Stimulated activated memory B cell treated with anti-CD40 and anti-IgM and Interleukin-4, amounts not matched to agents 10 μg/mL and 1 μg/mL and 100 μg/mL, for 72 hours (primary cell): ENCODE data around the gene SGCG.
"Not testable (repeated sequence)": the region's sequence is repeated elsewhere in the genome, so short reads cannot be mapped to it uniquely, and the experiment has no call there.

Experiments
- ATAC-seq: fragments of 150-1000 bp; cut with Tn5 transposase; 2 replicates; pipeline ENCODE4 v1.10.0; 2021
- H3K27ac Mint-ChIP-seq: one replicate; pipeline ENCODE4 v1.8.0; 2022; ENCODE audit warnings: mild to moderate bottlenecking, mixed read lengths
- H3K27me3 Mint-ChIP-seq: one replicate; pipeline ENCODE4 v1.8.0; 2022; ENCODE audit warnings: mixed read lengths
- H3K36me3 Mint-ChIP-seq: one replicate; pipeline ENCODE4 v1.8.0; 2022; ENCODE audit warnings: mixed read lengths
- H3K4me1 Mint-ChIP-seq: one replicate; pipeline ENCODE4 v1.8.0; 2022; ENCODE audit warnings: mixed read lengths
- H3K4me3 Mint-ChIP-seq: one replicate; pipeline ENCODE4 v1.8.0; 2022; ENCODE audit warnings: mild to moderate bottlenecking, moderate library complexity, mixed read lengths
- H3K9me3 Mint-ChIP-seq: one replicate; pipeline ENCODE4 v1.8.0; 2022; ENCODE audit warnings: mixed read lengths

The SGCG gene

DNA sequence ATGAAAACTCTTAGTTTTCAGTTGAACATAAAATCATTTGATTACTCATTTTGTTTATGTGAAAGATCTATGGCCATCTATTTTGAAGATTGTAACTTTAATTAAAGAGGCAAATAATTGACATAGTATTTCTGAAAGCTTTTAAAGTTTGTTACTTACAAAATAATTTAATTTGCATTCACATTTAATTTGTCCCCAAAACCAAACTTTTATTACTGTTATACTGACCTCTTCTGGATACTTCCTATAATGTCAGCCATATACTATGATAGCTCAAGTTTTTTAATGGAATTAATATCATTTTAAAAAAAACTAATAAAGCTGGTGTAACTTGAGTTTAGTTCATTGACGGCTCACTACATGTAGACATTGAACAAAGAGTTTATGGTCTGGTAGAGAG is 4.9 kb upstream of the SGCG start:
- Mint-ChIP-seq H3K4me1 (no peaks in the 10 kb centered on the region), H3K9me3 (peaks cover 7% of the 10 kb centered on the region), H3K27ac (no peak overlapping the region), H3K36me3 (no peaks in the 10 kb centered on the region), H3K4me3 (no peak overlapping the region), H3K27me3 (no peaks in the 10 kb centered on the region)
- no peak for ATAC-seq

DNA sequence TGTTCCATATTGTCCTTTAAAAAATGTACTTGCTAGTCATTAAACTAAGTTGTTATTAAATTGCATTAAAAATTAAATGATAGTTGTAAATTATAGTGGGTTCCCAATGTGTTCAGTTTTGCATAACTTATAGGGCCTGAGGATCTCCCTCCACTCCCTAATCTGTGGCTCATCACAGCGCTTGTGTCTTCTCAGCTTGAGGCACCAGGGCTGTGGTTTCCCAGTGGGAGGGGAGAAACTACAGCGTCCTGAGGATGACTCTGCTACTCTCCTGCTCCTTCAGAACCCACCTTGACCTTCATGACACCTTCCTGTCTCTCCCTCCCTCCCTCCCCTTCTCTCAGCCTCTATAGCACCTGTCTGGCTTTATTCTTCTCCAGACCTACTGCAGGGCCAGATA is 1.4 kb downstream of the SGCG start:
- no peaks in the 10 kb centered on the region for H3K36me3 Mint-ChIP-seq
- H3K4me3 Mint-ChIP-seq, result no peak overlapping the region
- H3K27ac Mint-ChIP-seq, result no peak overlapping the region
- H3K9me3 Mint-ChIP-seq, result peaks cover under 1% of the 10 kb centered on the region
- H3K4me1 Mint-ChIP-seq, result no peaks in the 10 kb centered on the region
- H3K27me3 Mint-ChIP-seq, result no peaks in the 10 kb centered on the region
- ATAC-seq, result no peak

DNA sequence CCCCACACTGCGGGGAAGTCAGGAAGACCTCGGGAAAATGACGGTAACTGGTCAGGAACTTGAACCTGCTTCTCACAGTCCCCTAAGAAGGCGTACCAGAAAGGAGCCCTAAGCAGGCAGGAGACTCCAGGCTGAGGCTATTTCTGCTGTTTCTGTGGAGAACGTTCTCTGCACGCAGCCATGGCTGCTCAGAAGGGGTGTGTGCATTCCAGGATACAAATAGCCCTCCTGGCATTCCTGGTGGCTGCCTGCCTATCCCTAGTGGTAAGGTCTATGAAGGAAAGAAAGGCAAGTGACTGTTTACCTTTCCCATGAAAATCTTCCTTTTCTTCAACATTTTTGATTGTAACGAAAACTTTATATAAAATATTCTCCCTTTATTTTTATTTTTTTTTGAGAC is 2.5 kb downstream of the SGCG start:
- no peak overlapping the region for H3K27ac Mint-ChIP-seq
- H3K9me3 Mint-ChIP-seq, result no peaks in the 10 kb centered on the region
- H3K36me3 Mint-ChIP-seq, result no peaks in the 10 kb centered on the region
- no peak overlapping the region for H3K4me3 Mint-ChIP-seq
- H3K4me1 Mint-ChIP-seq, result no peaks in the 10 kb centered on the region
- H3K27me3 Mint-ChIP-seq, result no peaks in the 10 kb centered on the region
- ATAC-seq, result no peak

DNA sequence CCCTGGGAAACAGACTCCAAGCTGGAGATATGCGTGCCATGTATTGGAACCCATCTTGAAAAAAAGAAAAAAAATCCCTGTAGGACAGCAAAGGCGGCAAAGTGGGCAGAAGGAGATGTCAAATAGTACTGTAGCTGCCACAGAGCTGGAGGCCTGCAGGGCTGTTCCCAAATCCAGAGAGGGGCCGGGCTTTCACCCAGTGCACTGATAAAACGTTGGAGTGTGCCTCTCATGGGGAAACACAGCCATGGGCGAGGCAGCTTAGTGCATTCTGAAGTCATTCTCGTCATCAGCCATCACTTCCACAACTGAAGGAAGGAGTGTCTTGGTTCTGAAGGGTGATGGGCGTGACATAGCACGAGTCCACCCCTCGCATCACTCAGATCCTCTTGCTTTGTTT is 4.8 kb downstream of the SGCG start:
- H3K4me1 Mint-ChIP-seq, result no peaks in the 10 kb centered on the region
- no peak overlapping the region for H3K4me3 Mint-ChIP-seq
- H3K9me3 Mint-ChIP-seq, result no peaks in the 10 kb centered on the region
- no peaks in the 10 kb centered on the region for H3K27me3 Mint-ChIP-seq
- H3K36me3 Mint-ChIP-seq, result no peaks in the 10 kb centered on the region
- ATAC-seq, result no peak
- no peak overlapping the region for H3K27ac Mint-ChIP-seq

DNA sequence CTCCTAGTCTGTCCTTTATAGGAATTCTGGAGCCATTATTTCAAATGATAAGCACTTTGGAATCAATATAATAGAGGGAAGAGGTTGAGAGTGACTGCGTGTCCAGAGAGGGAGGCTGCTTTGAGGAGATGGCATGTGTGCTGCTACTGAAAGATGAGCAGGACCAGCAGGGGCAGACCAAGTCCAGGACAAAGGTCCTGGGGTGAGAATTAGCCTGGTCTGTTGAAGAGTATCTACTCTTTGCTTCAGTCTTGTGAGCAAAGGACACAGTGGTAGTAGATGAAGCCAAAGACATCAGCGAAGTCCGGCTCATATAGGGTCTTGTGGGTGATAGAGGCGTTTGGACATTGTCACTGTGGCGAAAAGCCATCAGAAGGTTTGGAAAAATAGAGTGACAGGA is 21.1 kb downstream of the SGCG start:
- ATAC-seq, result no peak
- H3K27me3 Mint-ChIP-seq, result peaks cover 35% of the 10 kb centered on the region
- H3K4me1 Mint-ChIP-seq, result no peaks in the 10 kb centered on the region
- no peak overlapping the region for H3K27ac Mint-ChIP-seq
- no peak overlapping the region for H3K4me3 Mint-ChIP-seq
- no peaks in the 10 kb centered on the region for H3K36me3 Mint-ChIP-seq
- no peaks in the 10 kb centered on the region for H3K9me3 Mint-ChIP-seq

DNA sequence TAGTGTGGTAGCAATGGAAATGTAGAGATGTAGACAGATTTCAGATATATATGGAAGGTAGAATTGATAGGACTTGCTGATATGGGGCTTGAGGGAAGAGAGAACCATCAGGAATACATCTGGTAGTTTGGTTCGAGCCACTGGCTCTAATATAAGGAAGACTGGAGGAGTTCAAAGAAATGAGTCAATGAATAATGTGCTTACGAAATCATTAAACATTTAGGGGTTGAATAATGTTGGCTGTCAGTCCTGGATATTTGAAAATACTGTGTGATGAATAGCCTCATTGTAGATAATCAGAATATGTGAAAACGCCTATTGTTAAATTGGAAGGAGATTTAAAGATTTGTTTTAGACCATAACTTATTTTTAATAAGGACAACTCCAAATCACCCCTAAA is 21.6 kb downstream of the SGCG start:
- Mint-ChIP-seq H3K27me3 (peaks cover 30% of the 10 kb centered on the region), H3K4me1 (no peaks in the 10 kb centered on the region), H3K4me3 (no peak overlapping the region), H3K27ac (no peak overlapping the region), H3K9me3 (no peaks in the 10 kb centered on the region), H3K36me3 (no peaks in the 10 kb centered on the region)
- ATAC-seq, result no peak

DNA sequence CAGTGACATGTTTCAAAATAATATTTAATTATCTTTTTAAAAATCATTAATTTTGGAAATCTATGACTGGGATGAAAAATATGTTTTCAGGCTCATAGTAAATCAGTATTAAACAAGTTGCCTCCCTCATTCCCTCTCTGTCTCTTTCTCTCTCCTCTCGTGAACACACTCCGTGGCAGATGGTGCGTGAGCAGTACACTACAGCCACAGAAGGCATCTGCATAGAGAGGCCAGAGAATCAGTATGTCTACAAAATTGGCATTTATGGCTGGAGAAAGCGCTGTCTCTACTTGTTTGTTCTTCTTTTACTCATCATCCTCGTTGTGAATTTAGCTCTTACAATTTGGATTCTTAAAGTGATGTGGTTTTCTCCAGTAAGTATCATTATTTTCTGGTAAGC is 22.7 kb downstream of the SGCG start:
- Mint-ChIP-seq H3K4me3 (no peak overlapping the region), H3K27me3 (peaks cover 26% of the 10 kb centered on the region), H3K4me1 (no peaks in the 10 kb centered on the region), H3K36me3 (no peaks in the 10 kb centered on the region), H3K27ac (no peak overlapping the region), H3K9me3 (no peaks in the 10 kb centered on the region)
- ATAC-seq, result no peak

DNA sequence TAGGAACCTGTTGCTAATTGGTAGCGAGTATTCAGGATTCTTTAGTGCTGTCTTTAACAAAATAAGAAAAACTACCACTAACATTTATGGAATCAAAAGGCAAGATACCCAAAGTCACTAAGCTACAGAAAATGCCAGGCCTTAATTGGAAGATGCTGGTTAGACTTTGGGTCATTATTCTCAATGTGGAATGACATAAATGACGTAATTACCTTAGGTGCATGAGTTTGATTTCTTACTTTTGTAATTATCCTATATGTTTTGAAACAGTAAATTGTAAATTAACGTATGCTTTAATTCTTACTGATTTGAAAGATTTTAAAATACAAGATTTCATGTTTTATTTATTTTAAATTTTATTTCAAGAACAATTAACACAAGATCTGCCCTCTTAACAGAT is 25.0 kb downstream of the SGCG start:
- no peak overlapping the region for H3K27ac Mint-ChIP-seq
- no peaks in the 10 kb centered on the region for H3K36me3 Mint-ChIP-seq
- no peaks in the 10 kb centered on the region for H3K4me1 Mint-ChIP-seq
- no peak overlapping the region for H3K4me3 Mint-ChIP-seq
- no peak for ATAC-seq
- H3K27me3 Mint-ChIP-seq, result peaks cover 20% of the 10 kb centered on the region
- H3K9me3 Mint-ChIP-seq, result no peaks in the 10 kb centered on the region

DNA sequence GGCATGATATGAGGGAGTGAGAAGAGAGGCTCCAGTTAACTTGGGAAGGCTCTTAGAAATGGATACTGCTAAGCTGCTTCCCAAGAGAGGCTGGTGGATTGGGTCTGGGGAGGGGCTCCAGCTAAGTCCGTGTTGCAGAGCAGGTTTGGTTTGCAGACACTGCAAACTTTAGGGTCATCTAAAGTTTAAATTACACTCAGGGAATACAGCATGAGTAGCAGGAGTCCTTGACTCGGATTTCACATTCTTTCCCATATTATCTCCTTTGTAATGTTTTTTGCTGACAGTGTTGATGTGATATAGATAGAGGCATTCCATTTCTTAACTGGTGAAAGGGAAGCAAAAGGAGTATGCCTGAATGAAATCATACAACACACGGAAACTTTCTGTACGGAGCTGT is 31.9 kb downstream of the SGCG start:
- no peaks in the 10 kb centered on the region for H3K4me1 Mint-ChIP-seq

DNA sequence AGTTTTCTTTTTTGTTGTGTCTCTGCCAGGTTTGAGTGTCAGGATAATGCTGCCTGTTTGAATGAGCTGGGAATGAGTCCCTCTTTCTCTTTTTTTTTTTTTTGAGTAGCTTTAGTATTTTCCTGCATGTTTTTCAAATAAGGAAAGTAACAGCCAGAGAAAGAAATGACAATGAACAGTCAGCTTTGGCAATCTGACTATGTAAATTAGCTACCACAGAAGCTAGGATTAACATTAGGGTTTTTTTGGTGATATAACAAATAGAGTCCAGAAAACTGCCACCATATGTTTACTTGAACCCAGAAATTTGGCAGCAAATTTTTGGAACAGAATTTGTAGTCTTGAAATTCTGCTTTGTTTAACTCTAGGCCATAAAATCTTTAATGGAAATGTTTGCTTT is 50.5 kb downstream of the SGCG start:
- H3K27me3 Mint-ChIP-seq, result peaks cover under 1% of the 10 kb centered on the region

More for the DNA sequence above, 31.9 kb downstream of the SGCG start:
- Mint-ChIP-seq H3K4me3 (no peak overlapping the region), H3K27me3 (no peaks in the 10 kb centered on the region), H3K9me3 (peaks cover 12% of the 10 kb centered on the region), H3K27ac (no peak overlapping the region), H3K36me3 (no peaks in the 10 kb centered on the region)
- no peak for ATAC-seq

DNA sequence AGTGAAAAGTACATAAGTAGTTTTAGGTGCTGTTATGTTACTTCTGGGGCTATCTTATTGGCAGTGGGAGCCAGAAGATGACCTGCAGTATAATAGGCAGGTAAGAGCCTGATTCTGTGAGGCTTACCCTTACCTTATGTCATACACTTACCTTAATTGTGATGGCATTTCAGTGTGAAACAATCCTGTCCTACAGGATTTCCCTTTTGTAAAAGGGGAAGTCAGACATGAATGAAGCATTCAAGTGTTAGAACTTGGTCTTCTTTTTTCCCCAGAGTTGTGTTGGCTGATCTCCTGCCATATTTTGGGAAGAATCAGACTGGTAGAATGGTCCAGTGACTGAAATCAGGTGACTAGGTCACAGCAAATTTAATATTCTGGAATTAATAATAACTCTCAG is 55.2 kb downstream of the SGCG start:
- peaks cover 11% of the 10 kb centered on the region for H3K27me3 Mint-ChIP-seq
- no peaks in the 10 kb centered on the region for H3K36me3 Mint-ChIP-seq
- H3K9me3 Mint-ChIP-seq, result no peaks in the 10 kb centered on the region
- H3K4me1 Mint-ChIP-seq, result no peaks in the 10 kb centered on the region
- H3K4me3 Mint-ChIP-seq, result no peak overlapping the region
- ATAC-seq, result no peak
- no peak overlapping the region for H3K27ac Mint-ChIP-seq

More for the DNA sequence above, 50.5 kb downstream of the SGCG start:
- H3K4me3 Mint-ChIP-seq, result no peak overlapping the region
- no peak overlapping the region for H3K27ac Mint-ChIP-seq
- no peaks in the 10 kb centered on the region for H3K36me3 Mint-ChIP-seq
- no peak for ATAC-seq
- H3K9me3 Mint-ChIP-seq, result no peaks in the 10 kb centered on the region
- no peaks in the 10 kb centered on the region for H3K4me1 Mint-ChIP-seq

DNA sequence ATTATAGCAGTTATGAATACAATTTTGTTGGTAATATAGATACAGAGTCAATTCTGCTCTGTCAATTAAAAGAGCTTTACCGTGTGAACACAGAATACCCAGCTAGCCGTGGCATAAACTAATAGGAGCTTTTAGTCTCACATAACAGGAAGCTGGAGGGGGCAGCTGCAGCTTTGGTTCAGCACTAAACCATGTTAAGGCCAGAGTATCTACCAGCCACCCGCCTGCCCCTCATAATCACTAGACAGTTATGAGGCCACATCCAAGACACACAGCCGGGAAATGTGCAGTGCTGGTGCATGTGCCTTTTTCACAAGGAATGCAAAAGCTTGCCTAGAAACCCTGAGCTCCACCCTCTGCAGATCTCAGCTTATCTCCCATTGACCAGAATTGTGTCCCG is 62.3 kb downstream of the SGCG start:
- Mint-ChIP-seq H3K4me3 (no peak overlapping the region), H3K9me3 (no peaks in the 10 kb centered on the region), H3K4me1 (no peaks in the 10 kb centered on the region), H3K27ac (no peak overlapping the region), H3K27me3 (peaks cover 20% of the 10 kb centered on the region), H3K36me3 (no peaks in the 10 kb centered on the region)
- no peak for ATAC-seq

DNA sequence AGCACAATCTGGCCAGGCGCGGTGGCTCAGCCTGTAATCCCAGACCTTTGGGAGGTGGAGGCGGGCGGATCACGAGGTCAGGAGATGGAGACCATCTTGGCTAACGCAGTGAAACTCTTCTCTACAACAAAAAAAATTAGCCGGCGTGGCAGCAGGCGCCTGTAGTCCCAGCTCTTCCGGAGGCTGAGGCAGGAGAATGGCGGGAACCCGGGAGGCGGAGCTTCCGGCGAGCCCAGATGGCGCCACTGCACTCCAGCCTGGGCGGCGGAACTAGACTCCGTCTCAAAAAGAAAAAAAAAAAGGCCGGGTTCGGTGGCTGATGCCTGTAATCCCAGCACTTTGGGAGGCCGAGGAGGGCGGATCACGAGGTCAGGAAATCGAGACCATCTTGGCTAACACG is 67.6 kb downstream of the SGCG start:
- not testable (repeated sequence) for H3K27me3 Mint-ChIP-seq, ATAC-seq, H3K36me3 Mint-ChIP-seq, H3K4me1 Mint-ChIP-seq, H3K9me3 Mint-ChIP-seq, H3K27ac Mint-ChIP-seq, H3K4me3 Mint-ChIP-seq

DNA sequence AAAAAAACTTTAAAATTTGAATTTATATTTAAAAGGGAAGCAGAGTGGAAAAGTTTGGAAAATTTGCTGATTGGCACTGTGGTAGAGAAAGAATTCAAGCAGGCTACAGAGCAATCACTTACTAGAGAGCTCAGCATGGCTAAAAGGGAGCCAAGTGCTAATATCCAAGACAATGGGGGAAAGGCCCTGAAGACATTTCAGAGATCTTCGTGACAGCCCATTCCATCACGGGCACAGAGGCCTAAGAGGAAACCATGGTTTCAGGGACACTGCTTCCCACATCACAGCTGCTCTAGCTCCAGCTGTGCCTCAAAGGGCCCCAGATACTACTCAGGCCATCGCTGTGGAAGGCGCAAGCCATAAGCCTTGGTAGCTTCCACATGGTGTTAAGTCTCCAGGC is 73.7 kb downstream of the SGCG start:
- Mint-ChIP-seq H3K9me3 (peaks cover 9% of the 10 kb centered on the region), H3K27me3 (peaks cover 17% of the 10 kb centered on the region), H3K4me3 (no peak overlapping the region), H3K36me3 (no peaks in the 10 kb centered on the region), H3K27ac (no peak overlapping the region), H3K4me1 (no peaks in the 10 kb centered on the region)
- ATAC-seq, result no peak

DNA sequence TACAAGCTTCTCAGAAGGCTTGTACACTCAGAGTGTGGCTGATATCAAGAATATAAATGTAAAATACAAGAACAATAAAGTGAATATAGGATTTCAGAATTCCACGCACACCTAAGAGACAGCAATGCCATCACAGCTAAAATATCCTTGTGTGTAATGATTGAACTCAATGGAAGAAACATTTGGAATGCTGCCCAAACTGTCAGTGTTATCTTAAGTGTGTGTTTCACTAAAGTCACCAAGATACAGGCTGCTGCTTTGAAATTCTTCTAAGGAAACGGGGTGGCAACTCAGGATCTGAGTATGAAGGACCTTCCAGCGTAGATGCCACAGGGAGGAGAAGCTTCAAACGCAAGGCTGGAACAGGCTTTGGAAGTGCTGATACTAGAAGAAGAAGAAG is 86.8 kb downstream of the SGCG start:
- Mint-ChIP-seq H3K36me3 (no peaks in the 10 kb centered on the region), H3K27ac (no peak overlapping the region), H3K9me3 (no peaks in the 10 kb centered on the region), H3K27me3 (peaks cover 21% of the 10 kb centered on the region), H3K4me3 (no peak overlapping the region), H3K4me1 (peaks cover 7% of the 10 kb centered on the region)
- ATAC-seq, result no peak

DNA sequence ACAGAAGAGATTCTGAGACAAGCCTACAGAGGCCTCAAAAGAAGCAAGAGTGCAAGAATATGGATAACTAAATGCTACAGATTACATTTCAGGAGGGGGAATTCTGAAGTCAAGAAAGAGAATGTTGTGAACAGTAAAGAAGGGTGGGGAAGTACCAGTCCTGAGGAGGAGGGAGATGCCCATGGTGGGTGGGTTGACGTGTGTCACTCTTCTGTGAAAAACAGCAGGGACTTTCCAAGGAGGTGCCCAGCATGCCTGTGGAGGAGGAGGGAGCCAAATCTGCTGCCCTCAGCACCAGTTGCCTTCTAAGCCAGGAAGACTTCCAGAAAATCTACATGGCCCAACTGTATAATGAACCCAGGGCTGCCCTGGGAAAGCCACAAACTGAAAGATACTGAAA is 87.7 kb downstream of the SGCG start:
- H3K4me1 Mint-ChIP-seq, result peaks cover 7% of the 10 kb centered on the region
- H3K4me3 Mint-ChIP-seq, result no peak overlapping the region

DNA sequence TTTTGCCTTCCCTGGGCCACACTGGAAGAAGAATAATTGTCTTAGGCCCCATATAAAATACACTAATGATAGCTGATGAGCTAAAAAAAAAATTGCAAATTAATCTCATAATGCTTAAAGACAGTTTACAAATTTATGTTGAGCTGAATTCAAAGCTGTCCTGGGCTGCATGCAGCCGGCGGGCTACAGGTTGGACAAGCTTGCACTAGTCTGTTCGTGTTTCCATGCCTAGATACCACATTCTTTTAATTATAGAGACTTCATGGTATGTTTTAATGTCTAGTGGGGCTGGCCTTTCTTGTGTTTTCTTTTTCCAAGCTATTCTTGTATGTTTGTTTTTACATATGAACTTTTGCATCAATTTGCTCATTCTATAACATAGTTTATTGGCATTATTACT is 90.6 kb downstream of the SGCG start:
- H3K4me3 Mint-ChIP-seq, result no peak overlapping the region
- H3K27ac Mint-ChIP-seq, result no peak overlapping the region
- H3K27me3 Mint-ChIP-seq, result no peaks in the 10 kb centered on the region
- no peaks in the 10 kb centered on the region for H3K9me3 Mint-ChIP-seq
- peaks cover 7% of the 10 kb centered on the region for H3K4me1 Mint-ChIP-seq
- no peaks in the 10 kb centered on the region for H3K36me3 Mint-ChIP-seq
- no peak for ATAC-seq

More for the DNA sequence above, 87.7 kb downstream of the SGCG start:
- no peaks in the 10 kb centered on the region for H3K9me3 Mint-ChIP-seq
- no peak overlapping the region for H3K27ac Mint-ChIP-seq
- no peaks in the 10 kb centered on the region for H3K36me3 Mint-ChIP-seq
- peak; percentile 83 for ATAC-seq
- H3K27me3 Mint-ChIP-seq, result peaks cover 12% of the 10 kb centered on the region
